KG1 (cell line): ENCODE data around the gene RELA.
"Not testable (repeated sequence)": the region's sequence is repeated elsewhere in the genome, so short reads cannot be mapped to it uniquely, and the experiment has no call there.

Source experiments
- DNase-seq: peaks from one replicate; lab custom pipeline; 2025; lab: John Stamatoyannopoulos, UW

Gene RELA

DNA sequence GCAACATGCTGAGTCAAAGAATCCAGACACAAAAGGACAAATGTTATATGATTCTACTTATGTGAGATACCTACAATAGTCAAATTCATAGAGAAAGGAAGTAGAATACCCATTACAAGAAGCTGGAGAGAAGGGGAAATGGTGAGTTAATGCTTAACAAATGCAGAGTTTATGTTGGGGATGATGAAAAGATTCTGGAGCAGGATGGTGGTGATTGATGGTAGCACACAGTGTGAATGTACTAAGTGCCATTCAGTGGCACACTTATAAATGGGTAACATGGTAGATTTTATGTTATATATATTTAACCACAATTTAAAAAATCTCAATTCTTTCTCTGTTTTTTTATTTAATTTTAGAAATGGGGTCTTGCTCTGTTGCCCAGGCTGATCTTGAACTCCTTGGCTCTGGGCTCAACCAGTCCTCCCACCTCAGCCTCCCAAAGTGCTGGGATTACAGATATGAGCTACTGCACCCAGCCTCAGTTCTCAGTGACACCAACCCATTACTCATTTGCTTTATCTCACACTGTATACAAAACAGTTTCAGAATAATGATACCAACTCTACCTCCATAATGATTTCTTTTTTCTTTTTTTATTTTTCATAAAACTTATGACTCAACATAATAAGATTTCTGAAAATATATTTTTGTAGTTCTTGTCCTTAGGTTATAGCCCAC is 9.6 kb upstream of the RELA start:
- DNase-seq = no peak

- DNase-seq = peak; percentile 27
These were observed 1.0 kb upstream of the RELA start for GRCh38 chr11:65663639-65664200.

GRCh38 chr11:65662247-65662798 is 393 bp downstream of the RELA start:
- no peak for DNase-seq

DNA sequence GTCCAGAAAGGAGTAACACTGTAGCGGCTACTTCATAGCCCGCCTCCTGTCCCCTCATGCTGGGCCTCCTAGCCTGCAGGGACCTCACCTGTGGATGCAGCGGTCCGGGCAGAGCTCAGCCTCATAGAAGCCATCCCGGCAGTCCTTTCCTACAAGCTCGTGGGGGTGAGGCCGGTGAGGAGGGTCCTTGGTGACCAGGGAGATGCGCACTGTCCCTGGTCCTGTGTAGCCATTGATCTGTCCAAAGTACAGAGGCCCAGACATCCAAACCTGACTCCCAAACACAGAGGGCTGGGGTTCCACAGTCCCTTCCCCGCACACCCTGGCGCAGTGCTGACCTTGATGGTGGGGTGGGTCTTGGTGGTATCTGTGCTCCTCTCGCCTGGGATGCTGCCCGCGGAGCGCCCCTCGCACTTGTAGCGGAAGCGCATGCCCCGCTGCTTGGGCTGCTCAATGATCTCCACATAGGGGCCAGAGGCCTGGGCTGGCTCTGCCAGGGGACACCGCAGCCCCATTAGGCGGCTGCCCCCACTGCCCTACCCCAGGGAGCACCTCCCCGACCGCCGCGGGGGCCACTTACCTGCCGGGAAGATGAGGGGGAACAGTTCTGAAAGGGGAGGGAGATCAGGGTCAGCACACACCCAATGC is 993 bp downstream of the RELA start:
- no peak for DNase-seq

- DNase-seq = not testable (repeated sequence)
These were observed 1.8 kb downstream of the RELA start for GRCh38 chr11:65660908-65661307.

DNA sequence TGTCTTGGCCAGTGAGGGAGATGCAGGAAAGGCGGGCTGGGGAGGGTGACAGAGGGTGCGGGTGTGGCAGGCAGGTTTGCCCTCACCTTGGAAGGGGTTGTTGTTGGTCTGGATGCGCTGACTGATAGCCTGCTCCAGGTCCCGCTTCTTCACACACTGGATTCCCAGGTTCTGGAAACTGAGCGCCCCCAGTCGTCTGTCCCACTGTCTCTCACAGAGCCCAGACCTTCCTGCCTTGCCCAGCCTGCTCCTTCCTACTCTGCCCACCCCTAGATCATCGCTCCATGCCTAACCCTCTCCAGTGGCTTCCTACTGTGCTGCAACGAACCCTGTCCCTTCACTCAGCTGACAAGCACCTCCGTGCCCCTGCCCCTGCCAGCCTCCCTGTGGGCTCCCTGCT is 2.7 kb downstream of the RELA start:
- DNase-seq = no peak

DNA sequence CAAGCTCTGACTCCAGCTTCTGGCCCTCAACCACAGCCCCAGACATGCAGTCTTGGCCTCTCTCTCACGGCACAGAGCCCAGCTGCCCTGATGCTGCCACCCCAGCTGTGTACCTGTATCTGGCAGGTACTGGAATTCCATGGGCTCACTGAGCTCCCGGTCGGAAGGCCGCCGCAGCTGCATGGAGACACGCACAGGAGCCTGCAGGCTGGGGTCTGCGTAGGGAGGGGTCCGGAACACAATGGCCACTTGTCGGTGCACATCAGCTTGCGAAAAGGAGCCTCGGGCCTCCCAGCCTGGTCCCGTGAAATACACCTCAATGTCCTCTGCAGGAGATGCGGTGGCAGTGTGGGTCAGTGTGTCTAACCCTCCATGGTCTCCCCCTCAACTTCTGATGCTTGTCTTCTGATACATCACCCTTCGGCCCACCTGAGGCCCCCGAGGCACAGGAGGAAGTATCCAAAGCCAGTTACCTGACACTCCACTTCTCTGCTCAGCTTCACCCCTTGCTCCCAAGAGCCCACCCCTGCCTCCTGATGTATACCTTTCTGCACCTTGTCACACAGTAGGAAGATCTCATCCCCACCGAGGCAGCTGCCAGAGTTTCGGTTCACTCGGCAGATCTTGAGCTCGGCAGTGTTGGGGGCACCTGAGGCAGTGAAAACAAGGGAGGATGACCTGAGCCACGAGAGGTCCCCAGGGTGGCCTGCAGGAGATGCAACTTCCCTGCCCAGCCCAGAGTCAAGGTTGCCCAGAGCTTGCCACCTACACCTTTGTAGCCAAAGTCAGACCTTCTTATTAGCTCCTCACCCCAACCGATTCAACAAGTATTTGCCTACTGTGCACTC is 4.3 kb downstream of the RELA start:
- no peak for DNase-seq

DNA sequence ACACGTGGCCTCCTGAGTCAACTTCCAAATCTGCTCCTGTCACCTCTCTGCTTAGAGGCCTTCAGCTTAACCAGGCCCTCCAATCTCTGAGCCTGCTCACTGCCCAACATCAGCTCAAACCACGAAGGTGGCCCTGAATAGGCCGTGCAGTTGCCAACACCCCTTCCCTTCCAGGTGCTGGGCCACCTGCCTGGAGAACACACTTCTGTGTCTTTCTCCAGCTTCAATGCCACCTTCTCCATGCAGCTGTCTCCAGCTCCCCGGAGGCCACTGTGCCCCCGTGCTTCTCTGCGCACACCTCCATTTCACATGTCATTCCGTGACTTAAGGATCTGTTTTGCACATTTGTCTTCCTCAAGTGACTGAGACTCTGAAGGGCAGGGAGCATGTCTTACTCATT is 5.3 kb downstream of the RELA start:
- no peak for DNase-seq

GRCh38 chr11:65655570-65656332 is 7.0 kb downstream of the RELA start:
- DNase-seq = no peak

GRCh38 chr11:65654375-65655349 is 8.1 kb downstream of the RELA start:
- DNase-seq = no peak

- DNase-seq = no peak
These were observed 9.2 kb downstream of the RELA start for GRCh38 chr11:65653229-65654225.

- DNase-seq = peak; percentile 97
These were observed 10.0 kb downstream of the RELA start for GRCh38 chr11:65652511-65653228.

- DNase-seq = no peak
These were observed 10.9 kb downstream of the RELA start for GRCh38 chr11:65651589-65652510.

- DNase-seq = no peak
These were observed 11.5 kb downstream of the RELA start for GRCh38 chr11:65651339-65651588.

DNA sequence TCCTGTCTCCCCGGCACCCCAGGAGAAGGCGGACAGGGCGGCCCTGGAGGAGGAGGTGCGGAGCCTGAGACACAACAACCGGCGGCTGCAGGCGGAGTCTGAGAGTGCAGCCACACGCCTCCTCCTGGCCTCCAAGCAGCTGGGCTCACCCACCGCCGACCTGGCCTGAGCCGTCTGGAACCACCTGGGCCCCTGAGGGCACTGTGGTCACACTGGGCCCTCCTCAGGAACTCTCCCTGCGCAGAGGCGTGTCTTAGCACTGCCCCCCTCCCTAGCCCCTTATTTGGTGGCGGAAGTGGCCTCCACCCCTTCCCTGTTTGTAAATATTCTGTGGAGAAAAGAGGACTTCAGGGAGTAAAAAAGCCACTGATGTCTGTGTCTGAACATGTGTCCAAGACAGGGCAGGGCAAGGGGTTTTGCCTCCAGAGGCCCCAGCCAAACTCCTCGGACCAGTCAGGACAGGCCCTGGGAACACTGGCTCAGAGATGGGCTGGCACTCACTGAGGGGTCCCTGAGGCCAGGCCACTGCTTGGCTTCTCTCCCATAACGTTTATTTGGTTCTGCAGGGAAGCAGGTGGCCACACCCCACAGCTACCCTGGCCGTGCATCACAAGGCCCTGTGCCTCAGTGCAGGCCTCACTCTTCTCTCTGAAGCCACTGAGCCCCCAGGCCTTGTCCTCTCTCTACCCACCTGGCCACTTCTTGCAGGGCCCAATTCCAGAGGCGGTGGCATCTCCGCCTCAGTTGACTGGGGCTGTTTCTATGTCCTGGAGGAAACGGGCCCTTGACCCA is 12.0 kb downstream of the RELA start:
- DNase-seq = no peak

DNA sequence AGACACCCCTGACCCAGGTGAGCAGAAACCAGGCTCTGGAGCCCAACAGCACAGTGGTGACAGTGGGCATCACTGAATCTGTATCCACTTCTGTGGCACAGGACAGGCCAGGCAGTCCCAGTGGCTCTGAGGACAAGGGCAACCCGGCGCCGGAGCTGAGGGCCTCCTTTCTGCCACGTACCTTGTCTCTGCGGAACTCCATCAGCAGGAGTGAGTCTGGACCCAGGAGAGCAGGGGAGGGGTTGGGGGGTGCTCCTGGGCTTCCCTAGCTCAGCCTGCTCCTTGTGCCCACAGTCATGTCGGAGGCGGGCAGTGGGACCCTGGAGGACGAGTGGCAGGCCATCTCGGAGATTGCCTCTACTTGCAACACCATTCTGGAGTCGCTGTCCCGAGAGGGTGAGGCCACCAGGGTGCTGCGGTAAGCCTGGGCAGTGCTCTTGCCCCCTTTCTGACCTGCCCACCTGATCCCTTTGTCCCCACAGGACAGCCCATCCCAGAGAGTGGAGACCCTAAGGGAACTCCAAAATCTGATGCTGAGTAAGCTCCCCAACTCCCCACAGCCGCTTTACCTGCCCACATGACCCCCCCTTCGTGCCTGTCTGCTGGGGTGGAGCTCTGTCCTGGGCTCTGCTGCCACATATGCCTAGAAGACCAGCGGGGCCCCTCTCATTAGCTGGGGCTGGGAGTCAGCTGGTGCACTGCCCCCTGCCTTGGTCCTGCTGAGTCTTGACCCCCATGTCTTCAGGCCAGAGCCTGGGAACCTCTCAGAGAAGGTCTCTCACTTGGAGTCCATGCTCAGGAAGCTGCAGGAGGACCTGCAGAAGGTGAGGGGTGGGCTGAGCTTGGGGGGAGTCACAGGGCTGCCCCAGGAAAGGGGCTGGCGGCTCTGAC is 12.8 kb downstream of the RELA start:
- DNase-seq = no peak
